Small intestine (tissue), 7 donors: ENCODE measurements around the gene SCAF4. TPM values are rescaled to one million over a fixed set of nuclear protein-coding genes. Genes with fewer than 3 reads are reported as not detected.
"Not testable (repeated sequence)": the region's sequence is repeated elsewhere in the genome, so short reads cannot be mapped to it uniquely, and the experiment has no call there.

Source experiments
- DNase-seq, 2 donors: peaks; one replicate each; pipeline versions ENCODE4 v3.0.0 to v3.0.0-alpha.2; 2013
- FAIRE-seq: peaks from 2 replicates; lab custom pipeline; 2012; peaks lifted over from hg19 to GRCh38; lab: Jason Lieb, UNC
- H3K27ac ChIP-seq, 3 donors: one replicate each; pipeline ENCODE4 v1.5.1; 2013; ENCODE audit warnings: low read length in 2 of 3, mild to moderate bottlenecking in 2 of 3, control low read depth in 1 of 3, inconsistent platforms in 1 of 3, low read depth in 1 of 3, moderate library complexity in 1 of 3
- H3K27me3 ChIP-seq, 3 donors: one replicate each; pipeline ENCODE4 v1.6.1; 2013; ENCODE audit warnings: low read length in 3 of 3, inconsistent platforms in 1 of 3; ENCODE audit not compliant: control insufficient read depth in 3 of 3, insufficient read depth in 3 of 3
- H3K36me3 ChIP-seq, 3 donors: one replicate each; pipeline ENCODE4 v1.6.1; 2013; ENCODE audit warnings: low read length in 3 of 3, inconsistent platforms in 1 of 3, low read depth in 1 of 3, mild to moderate bottlenecking in 1 of 3, moderate library complexity in 1 of 3; ENCODE audit not compliant: control insufficient read depth in 3 of 3, insufficient read depth in 2 of 3
- H3K4me1 ChIP-seq, 3 donors: one replicate each; pipeline ENCODE4 v1.6.1; 2013; ENCODE audit warnings: low read length in 2 of 3, inconsistent platforms in 1 of 3, low read depth in 1 of 3, mild to moderate bottlenecking in 1 of 3, moderate library complexity in 1 of 3; ENCODE audit not compliant: control insufficient read depth in 3 of 3, insufficient read depth in 2 of 3
- H3K4me3 ChIP-seq, 3 donors: one replicate each; pipeline ENCODE4 v1.5.1; 2013; ENCODE audit warnings: low read length in 3 of 3, control low read depth in 1 of 3, inconsistent platforms in 1 of 3, low read depth in 1 of 3, mild to moderate bottlenecking in 1 of 3, moderate library complexity in 1 of 3
- H3K9me3 ChIP-seq, 2 donors: one replicate each; pipeline ENCODE4 v1.6.1; 2013; ENCODE audit warnings: low read depth in 1 of 2, low read length in 1 of 2; ENCODE audit not compliant: control insufficient read depth in 2 of 2, insufficient read depth in 1 of 2
- WGBS, 3 donors: extraction: QIAGEN DNeasy Blood & Tissue Kit; methylation state at CpG; one replicate each; pipeline ENCODE4 v1.1.7; 2013; 5-methylcytosine and 5-hydroxymethylcytosine counted together
- polyA plus RNA-seq, 4 donors: library from polyadenylated mRNA; stranded (reverse) in 3 of 4; unstranded in 1 of 4; fragments of 200-250 nt in 3 of 4; fragments of 120-200 nt in 1 of 4; gene quantifications; one replicate each; pipeline versions ENCODE4 v1.2.1 to v1.2.3, GENCODE V29; 2013
- donor health status: healthy with polysubstance abuse.
- donor health status: control.
- donor health status: control.
- donor health status: Bipolar disorder and iron deficiency.
- donor health status: healthy.

SCAF4 gene
- polyA plus RNA-seq, 4 donors: 10.0 to 42.7 (median 12.3) TPM

DNA sequence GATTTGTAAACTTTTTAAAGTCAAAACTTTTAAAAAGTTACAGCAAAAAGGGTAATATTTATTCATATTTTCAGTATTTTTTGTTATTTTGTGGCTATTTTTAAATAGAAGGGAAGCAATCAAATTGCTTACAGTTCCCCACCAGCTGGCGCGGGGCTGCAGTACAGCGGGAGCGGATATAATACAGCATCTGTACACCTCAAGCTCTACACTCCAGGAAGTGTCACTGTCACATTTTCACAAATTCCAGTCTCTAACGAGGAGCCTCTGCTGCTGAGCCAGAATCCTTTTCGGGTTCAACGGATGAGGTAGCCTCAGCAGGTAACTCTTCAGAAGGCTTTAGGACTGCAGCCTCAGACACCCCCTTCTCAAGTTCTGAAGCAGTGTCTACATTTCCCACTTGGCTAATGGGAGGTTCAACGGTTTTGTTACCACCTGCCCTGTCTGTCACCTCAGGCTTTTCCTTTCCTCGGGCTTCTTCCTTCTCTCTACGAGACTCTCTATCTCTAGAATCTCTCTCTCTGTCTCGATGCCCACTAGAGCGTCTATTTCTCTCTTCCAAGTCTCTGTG lies 60.7 kb downstream of the SCAF4 start:
- H3K27ac ChIP-seq: no peak overlapping the region
- FAIRE-seq: no peak
- H3K4me3 ChIP-seq: no peak overlapping the region
- DNase-seq: no peak
- 86 to 90% (median 87%) methylated on average over 12 of the region's 12 CpGs for WGBS, 3 donors
- no peaks in the 10 kb centered on the region for H3K27me3 ChIP-seq
- peaks cover 2 to 5% (median 3%) of the 10 kb centered on the region in 3 donors for H3K4me1 ChIP-seq
- H3K9me3 ChIP-seq: no peaks in the 10 kb centered on the region
- peaks cover 9 to 12% (median 9%) of the 10 kb centered on the region in 3 donors for H3K36me3 ChIP-seq

DNA sequence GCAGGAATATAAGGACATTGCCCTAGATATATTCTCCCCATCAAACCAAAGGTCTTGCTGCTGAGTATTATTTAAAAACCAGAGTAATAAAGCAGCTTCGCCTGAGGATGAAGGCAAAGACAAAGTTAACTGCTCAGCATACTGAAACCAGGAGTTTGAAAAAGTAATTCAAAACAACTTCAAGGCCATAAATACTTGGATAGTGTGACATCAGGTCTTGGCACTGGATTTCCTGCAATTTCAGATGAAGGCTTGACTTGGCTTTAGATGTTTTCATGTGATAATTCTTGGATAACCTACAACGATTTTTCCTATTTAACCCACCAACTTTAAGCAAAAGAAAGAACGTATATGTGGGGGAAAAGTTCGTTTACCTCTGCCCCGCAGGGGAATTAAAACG lies 61.8 kb downstream of the SCAF4 start:
- Histone ChIP-seq H3K27ac (no peak overlapping the region), H3K9me3 (no peaks in the 10 kb centered on the region), H3K36me3 (peaks cover 11 to 19% (median 14%) of the 10 kb centered on the region in 3 donors), H3K4me3 (no peak overlapping the region), H3K4me1 (peaks cover 2 to 5% (median 3%) of the 10 kb centered on the region in 3 donors), H3K27me3 (no peaks in the 10 kb centered on the region)
- DNase-seq (no peak), FAIRE-seq (no peak)
- WGBS, 3 donors: 64 to 73% (median 66%) methylated on average over 6 of the region's 6 CpGs

DNA sequence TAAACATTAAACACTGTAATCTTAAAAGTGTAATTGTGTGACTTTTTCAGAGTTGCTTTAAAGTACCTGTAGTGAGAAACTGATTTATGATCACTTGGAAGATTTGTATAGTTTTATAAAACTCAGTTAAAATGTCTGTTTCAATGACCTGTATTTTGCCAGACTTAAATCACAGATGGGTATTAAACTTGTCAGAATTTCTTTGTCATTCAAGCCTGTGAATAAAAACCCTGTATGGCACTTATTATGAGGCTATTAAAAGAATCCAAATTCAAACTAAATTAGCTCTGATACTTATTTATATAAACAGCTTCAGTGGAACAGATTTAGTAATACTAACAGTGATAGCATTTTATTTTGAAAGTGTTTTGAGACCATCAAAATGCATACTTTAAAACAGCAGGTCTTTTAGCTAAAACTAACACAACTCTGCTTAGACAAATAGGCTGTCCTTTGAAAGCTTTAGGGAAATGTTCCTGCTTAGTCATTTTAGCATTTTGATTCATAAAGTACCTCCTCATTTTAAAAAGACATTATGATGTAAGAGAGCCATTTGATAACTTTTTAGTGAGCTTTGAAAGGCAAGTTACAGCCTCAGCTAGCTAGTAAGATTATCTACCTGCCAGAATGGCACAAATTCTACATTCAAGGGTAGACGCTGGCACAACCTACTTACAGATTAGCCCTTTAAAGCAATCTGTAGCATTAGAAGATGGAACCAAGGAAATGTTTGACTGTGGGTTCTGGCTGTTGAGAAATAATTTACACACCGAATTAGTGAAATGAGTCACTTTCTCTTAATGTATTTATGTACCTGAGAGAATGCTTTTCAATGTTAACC lies 63.0 kb downstream of the SCAF4 start:
- DNase-seq (no peak), FAIRE-seq (no peak)
- Histone ChIP-seq H3K4me1 (peaks cover 0 to 4% (median under 1%) of the 10 kb centered on the region in 3 donors), H3K36me3 (peaks cover 14 to 24% (median 15%) of the 10 kb centered on the region in 3 donors), H3K27me3 (no peaks in the 10 kb centered on the region), H3K4me3 (no peak overlapping the region), H3K27ac (no peak overlapping the region), H3K9me3 (no peaks in the 10 kb centered on the region)
- WGBS, 3 donors: 62 to 81% (median 68%) methylated on average over 2 of the region's 2 CpGs

DNA sequence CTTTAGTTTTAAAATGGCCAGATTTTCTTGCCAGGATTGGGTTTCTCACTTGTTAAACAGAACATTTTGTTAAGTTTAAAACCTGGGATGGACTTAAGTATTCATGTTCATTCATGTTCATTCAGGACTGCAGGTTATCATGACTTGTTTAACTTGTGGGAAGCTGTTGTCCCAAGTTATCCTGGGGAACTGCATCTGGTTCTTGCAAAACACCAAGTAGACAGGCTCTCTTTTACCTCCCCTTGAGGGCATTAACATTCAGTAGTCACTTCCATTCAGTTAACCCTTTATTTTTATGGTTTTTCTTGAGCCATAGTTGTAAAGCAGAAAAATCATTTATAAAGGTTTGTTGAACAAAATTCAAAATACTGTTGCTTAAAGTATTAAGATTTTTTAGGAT lies 64.3 kb downstream of the SCAF4 start:
- DNase-seq (no peak), FAIRE-seq (no peak)
- H3K4me3 ChIP-seq: no peak overlapping the region
- H3K27ac ChIP-seq: no peak overlapping the region
- H3K9me3 ChIP-seq: no peaks in the 10 kb centered on the region
- H3K4me1 ChIP-seq: peaks cover 0 to 3% (median 2%) of the 10 kb centered on the region in 3 donors
- no peaks in the 10 kb centered on the region for H3K27me3 ChIP-seq
- H3K36me3 ChIP-seq: peaks cover 14 to 26% (median 17%) of the 10 kb centered on the region in 3 donors

DNA sequence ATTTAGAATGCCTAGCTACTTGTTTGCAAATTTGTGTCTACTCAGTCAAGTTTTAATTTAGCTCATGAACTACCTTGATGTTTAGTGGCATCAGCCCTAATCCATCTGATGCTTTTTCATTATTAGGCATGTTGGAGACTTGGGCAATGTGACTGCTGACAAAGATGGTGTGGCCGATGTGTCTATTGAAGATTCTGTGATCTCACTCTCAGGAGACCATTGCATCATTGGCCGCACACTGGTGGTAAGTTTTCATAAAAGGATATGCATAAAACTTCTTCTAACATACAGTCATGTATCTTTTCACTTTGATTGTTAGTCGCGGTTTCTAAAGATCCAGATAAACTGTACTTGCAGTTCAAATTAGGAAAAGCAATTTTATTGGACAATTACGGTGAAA lies 64.8 kb downstream of the SCAF4 start:
- 85 to 89% (median 85%) methylated on average over 5 of the region's 5 CpGs for WGBS, 3 donors
- Histone ChIP-seq H3K27me3 (no peaks in the 10 kb centered on the region), H3K4me1 (peaks cover 0 to 3% (median 2%) of the 10 kb centered on the region in 3 donors), H3K9me3 (no peaks in the 10 kb centered on the region), H3K27ac (no peak overlapping the region), H3K36me3 (peaks cover 15 to 25% (median 17%) of the 10 kb centered on the region in 3 donors), H3K4me3 (no peak overlapping the region)
- DNase-seq (no peak), FAIRE-seq (no peak)

DNA sequence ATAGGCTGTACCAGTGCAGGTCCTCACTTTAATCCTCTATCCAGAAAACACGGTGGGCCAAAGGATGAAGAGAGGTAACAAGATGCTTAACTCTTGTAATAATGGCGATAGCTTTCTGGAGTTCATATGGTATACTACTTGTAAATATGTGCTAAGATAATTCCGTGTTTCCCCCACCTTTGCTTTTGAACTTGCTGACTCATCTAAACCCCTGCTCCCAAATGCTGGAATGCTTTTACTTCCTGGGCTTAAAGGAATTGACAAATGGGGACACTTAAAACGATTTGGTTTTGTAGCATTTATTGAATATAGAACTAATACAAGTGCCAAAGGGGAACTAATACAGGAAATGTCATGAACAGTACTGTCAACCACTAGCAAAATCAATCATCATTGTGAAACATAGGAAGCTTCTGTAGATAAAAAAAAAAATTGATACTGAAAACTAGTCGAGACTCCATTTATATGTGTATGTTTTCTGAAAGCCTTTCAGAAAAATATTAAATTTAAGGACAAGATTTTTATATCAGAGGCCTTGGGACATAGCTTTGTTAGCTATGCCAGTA lies 65.4 kb downstream of the SCAF4 start:
- H3K27ac ChIP-seq: no peak overlapping the region
- no peak overlapping the region for H3K4me3 ChIP-seq
- 61 to 72% (median 70%) methylated on average over 5 of the region's 5 CpGs for WGBS, 3 donors
- H3K9me3 ChIP-seq: no peaks in the 10 kb centered on the region
- H3K27me3 ChIP-seq: no peaks in the 10 kb centered on the region
- no peak for FAIRE-seq
- no peak for DNase-seq
- peaks cover 13 to 19% (median 17%) of the 10 kb centered on the region in 3 donors for H3K36me3 ChIP-seq
- peaks cover 0 to 7% (median 2%) of the 10 kb centered on the region in 3 donors for H3K4me1 ChIP-seq

DNA sequence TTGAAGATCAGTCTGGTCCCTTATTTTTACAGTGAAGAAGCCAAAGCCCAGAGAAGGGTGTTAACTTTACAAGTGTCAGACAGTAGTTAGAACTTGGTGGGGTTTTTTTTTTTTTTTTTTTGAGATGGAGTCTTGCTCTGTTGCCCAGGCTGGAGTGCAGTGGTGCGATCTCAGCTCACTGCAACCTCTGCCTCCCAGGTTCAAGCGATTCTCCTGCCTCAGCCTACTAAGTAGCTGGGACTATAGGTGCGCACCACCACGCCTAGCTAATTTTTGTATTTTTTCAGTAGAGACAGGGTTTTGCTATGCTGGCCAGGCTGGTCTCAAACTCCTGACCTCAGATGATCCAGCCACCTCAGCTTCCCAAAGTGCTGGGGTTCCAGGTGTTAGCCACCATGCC lies 66.0 kb downstream of the SCAF4 start:
- not testable (repeated sequence) for H3K27ac ChIP-seq, DNase-seq, H3K9me3 ChIP-seq, H3K4me1 ChIP-seq, H3K27me3 ChIP-seq, FAIRE-seq, H3K4me3 ChIP-seq
- peaks cover 13 to 15% (median 14%) of the 10 kb centered on the region in 3 donors for H3K36me3 ChIP-seq
- WGBS, 3 donors: 97 to 99% (median 99%) methylated on average over 3 to 4 of the region's 4 CpGs

DNA sequence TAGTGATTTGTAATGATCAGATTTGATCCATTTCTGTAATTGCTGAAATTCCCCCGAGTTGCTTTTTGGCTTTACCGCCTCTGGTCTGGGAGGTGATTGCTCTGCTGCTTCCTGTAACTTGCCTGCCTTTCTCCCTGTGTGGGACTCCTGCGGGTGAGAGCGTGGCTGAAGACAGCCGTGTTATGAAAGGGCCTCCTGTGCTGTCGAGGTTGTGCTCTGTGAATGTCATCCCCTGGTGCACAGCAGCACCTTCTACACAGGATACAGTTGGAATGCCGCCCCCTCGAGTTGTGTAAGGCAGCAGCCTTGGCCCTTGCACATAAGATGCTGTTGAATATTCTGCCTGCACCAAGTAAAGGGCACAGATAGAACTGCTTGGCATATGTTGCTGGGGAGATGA lies 66.5 kb downstream of the SCAF4 start:
- WGBS, 3 donors: 62 to 74% (median 73%) methylated on average over 8 of the region's 8 CpGs
- no peaks in the 10 kb centered on the region for H3K9me3 ChIP-seq
- H3K4me3 ChIP-seq: no peak overlapping the region
- peaks cover 13 to 15% (median 14%) of the 10 kb centered on the region in 3 donors for H3K36me3 ChIP-seq
- no peak overlapping the region for H3K27ac ChIP-seq
- peaks cover 0 to 7% (median 2%) of the 10 kb centered on the region in 3 donors for H3K4me1 ChIP-seq
- FAIRE-seq (no peak), DNase-seq (no peak)
- no peaks in the 10 kb centered on the region for H3K27me3 ChIP-seq
